ENCODE measurements around the gene PDCL2. TPM values are rescaled to one million over a fixed set of nuclear protein-coding genes. Genes with fewer than 3 reads are reported as not detected.

PDCL2 gene
- total RNA-seq, 4 donors from 2014 or later, result not detected

- DNase-seq, result no peak
- peak overlapping the region; percentile 76 to 80 for H3K4me3 ChIP-seq
- H3K27ac ChIP-seq, result peak overlapping the region; percentile 98 to 99
- H3K4me1 ChIP-seq, result no peaks in the 10 kb centered on the region
- no peaks in the 10 kb centered on the region for H3K27me3 ChIP-seq
- no peaks in the 10 kb centered on the region for H3K36me3 ChIP-seq
- intact Hi-C loops (cut with DNase I; ENCODE audit: low total_unique reads), result loop anchor here (5.0 kb wide), 1 partner anchor 190 kb away; no protein-coding TSS in a partner anchor
- TF ChIP-seq POLR2A (IDR thresholded peaks at IDR 0.05), result no peak
- TF ChIP-seq CTCF (IDR thresholded peaks at IDR 0.05), result no peak
- H3K9me3 ChIP-seq, result no peaks in the 10 kb centered on the region
Observed at GRCh38 chr4:55547466-55547770, 44.6 kb downstream of the PDCL2 start.

- TF ChIP-seq CTCF (IDR thresholded peaks at IDR 0.05) (peak; percentile 48 to 71 (median 58)), POLR2A (IDR thresholded peaks at IDR 0.05) (peak; percentile 40 to 72)
- Histone ChIP-seq H3K36me3 (no peaks in the 10 kb centered on the region), H3K27ac (peak within 1 kb of the TSS; percentile 98 to 99), H3K4me1 (no peaks in the 10 kb centered on the region), H3K4me3 (peak within 1 kb of the TSS; percentile 76 to 80), H3K9me3 (no peaks in the 10 kb centered on the region), H3K27me3 (no peaks in the 10 kb centered on the region)
- intact Hi-C loops (cut with DNase I; ENCODE audit: low total_unique reads), result loop anchor here (5.0 kb wide), 1 partner anchor 190 kb away; no protein-coding TSS in a partner anchor
- peak; percentile 87 to 90 for DNase-seq
Observed at GRCh38 chr4:55546756-55547465, 45.1 kb downstream of the PDCL2 start, which contains the start of gene CLOCK. TSS of gene CLOCK (minus strand) at chr4:55546909. CDS start at chr4:55482785, 64,124 bp downstream.

- no peaks in the 10 kb centered on the region for H3K27me3 ChIP-seq
- no peaks in the 10 kb centered on the region for H3K36me3 ChIP-seq
- H3K27ac ChIP-seq, result peak overlapping the region; percentile 98 to 99
- H3K4me3 ChIP-seq, result peak overlapping the region; percentile 76 to 80
- TF ChIP-seq POLR2A (IDR thresholded peaks at IDR 0.05) (no peak), CTCF (IDR thresholded peaks at IDR 0.05) (no peak)
- DNase-seq, result no peak
- intact Hi-C loops (cut with DNase I; ENCODE audit: low total_unique reads), result loop anchor here (5.0 kb wide), 1 partner anchor 189 kb away; no protein-coding TSS in a partner anchor
- no peaks in the 10 kb centered on the region for H3K9me3 ChIP-seq
- H3K4me1 ChIP-seq, result no peaks in the 10 kb centered on the region
Observed at GRCh38 chr4:55546506-55546755, 45.6 kb downstream of the PDCL2 start.

GRCh38 chr4:55545641-55546505 lies 46.2 kb downstream of the PDCL2 start:
- intact Hi-C loops (cut with DNase I; ENCODE audit: low total_unique reads), result loop anchor here (5.0 kb wide), 1 partner anchor 189 kb away; no protein-coding TSS in a partner anchor

More at GRCh38 chr4:55545641-55546505, 46.2 kb downstream of the PDCL2 start:
- peak; percentile 66 to 75 for DNase-seq
- peak overlapping the region; percentile 98 to 99 for H3K27ac ChIP-seq
- peak overlapping the region; percentile 76 to 80 for H3K4me3 ChIP-seq
- H3K9me3 ChIP-seq, result no peaks in the 10 kb centered on the region
- H3K36me3 ChIP-seq, result no peaks in the 10 kb centered on the region
- no peaks in the 10 kb centered on the region for H3K27me3 ChIP-seq
- H3K4me1 ChIP-seq, result no peaks in the 10 kb centered on the region
- TF ChIP-seq CTCF (IDR thresholded peaks at IDR 0.05) (no peak), POLR2A (IDR thresholded peaks at IDR 0.05) (peak in 1 of 2 donors; percentile 51)

All from uterus (tissue), 4 donors.